ENCODE results near the gene VPREB3.

DNA sequence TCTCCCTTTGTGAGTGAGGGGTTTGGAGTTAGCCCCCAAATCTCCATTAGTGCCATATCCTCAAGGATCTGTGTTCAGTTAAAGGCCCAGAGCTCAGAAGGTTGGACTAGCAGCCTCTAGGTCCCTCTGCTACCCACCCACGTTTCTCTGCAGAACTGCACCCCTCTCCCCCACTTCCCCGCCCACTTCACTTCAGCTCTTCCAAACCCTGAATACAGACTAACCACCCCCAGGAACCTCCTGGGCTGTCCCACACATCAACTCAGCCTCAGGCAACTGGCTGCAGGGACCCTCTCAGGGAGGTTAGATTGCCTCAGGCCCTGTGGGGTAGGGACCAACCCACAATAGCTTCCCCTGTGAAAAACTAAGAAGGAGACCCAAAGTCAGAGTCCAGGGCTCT is 840 bp downstream of the VPREB3 start:
- TF ChIP-seq POLR2AphosphoS5 (IDR thresholded peaks at IDR 0.05) (no peak), CTCF (IDR thresholded peaks at IDR 0.05) (no peak), POLR2A (IDR thresholded peaks at IDR 0.05) (no peak)

All from stomach (tissue), 4 donors.